KMS-11 (cell line): ENCODE data around the gene CAMK1.

Experiments used
- H2AFZ ChIP-seq: fragments of 200-600 bp; sonication (generic); 2 replicates; pipeline ENCODE4 v1.6.1; 2016; ENCODE audit warnings: antibody characterized with exemption, mixed run types, low read depth
- H3K27ac ChIP-seq: fragments of 200-600 bp; sonication (generic); 2 replicates; pipeline ENCODE4 v1.6.1; 2016; ENCODE audit warnings: mild to moderate bottlenecking, mixed run types
- H3K27me3 ChIP-seq: fragments of 200-600 bp; sonication (generic); 2 replicates; pipeline ENCODE4 v1.6.1; 2017; ENCODE audit warnings: mild to moderate bottlenecking, low read depth, mixed run types, moderate library complexity; ENCODE audit not compliant: insufficient read depth
- H3K36me3 ChIP-seq: fragments of 200-600 bp; sonication (generic); 2 replicates; pipeline ENCODE4 v1.6.1; 2017; ENCODE audit warnings: mild to moderate bottlenecking, mixed run types; ENCODE audit not compliant: insufficient read depth
- H3K4me1 ChIP-seq: fragments of 200-600 bp; sonication (generic); 2 replicates; pipeline ENCODE4 v1.6.1; 2016; ENCODE audit warnings: mild to moderate bottlenecking, low read depth, mixed run types; ENCODE audit not compliant: poor library complexity, severe bottlenecking
- H3K4me2 ChIP-seq: fragments of 200-600 bp; sonication (generic); 2 replicates; pipeline ENCODE4 v1.7.0; 2016; ENCODE audit warnings: mild to moderate bottlenecking, mixed run types
- H3K4me3 ChIP-seq: fragments of 200-600 bp; sonication (generic); IDR thresholded peaks from 2 replicates; pipeline ENCODE4 v1.6.1; 2017; ENCODE audit warnings: low read depth, low read length, mixed read lengths; ENCODE audit not compliant: insufficient read depth
- H3K79me2 ChIP-seq: fragments of 200-600 bp; sonication (generic); 2 replicates; pipeline ENCODE4 v1.6.1; 2016; ENCODE audit warnings: low read depth, mixed run types; ENCODE audit not compliant: insufficient read depth
- H3K9ac ChIP-seq: fragments of 200-600 bp; sonication (generic); 2 replicates; pipeline ENCODE4 v1.6.1; 2016; ENCODE audit warnings: mild to moderate bottlenecking, mixed run types
- H4K20me1 ChIP-seq: fragments of 200-600 bp; sonication (generic); 2 replicates; pipeline ENCODE4 v1.6.1; 2016; ENCODE audit warnings: mild to moderate bottlenecking, mixed run types; ENCODE audit not compliant: insufficient read depth
- CTCF ChIP-seq: fragments of 200-600 bp; sonication (generic); conservative IDR thresholded peaks from 2 replicates; pipeline ENCODE4 v1.6.1; 2017; ENCODE audit warnings: low read depth, mild to moderate bottlenecking, antibody characterized with exemption, low read length, moderate library complexity, mixed read lengths

Gene CAMK1

DNA sequence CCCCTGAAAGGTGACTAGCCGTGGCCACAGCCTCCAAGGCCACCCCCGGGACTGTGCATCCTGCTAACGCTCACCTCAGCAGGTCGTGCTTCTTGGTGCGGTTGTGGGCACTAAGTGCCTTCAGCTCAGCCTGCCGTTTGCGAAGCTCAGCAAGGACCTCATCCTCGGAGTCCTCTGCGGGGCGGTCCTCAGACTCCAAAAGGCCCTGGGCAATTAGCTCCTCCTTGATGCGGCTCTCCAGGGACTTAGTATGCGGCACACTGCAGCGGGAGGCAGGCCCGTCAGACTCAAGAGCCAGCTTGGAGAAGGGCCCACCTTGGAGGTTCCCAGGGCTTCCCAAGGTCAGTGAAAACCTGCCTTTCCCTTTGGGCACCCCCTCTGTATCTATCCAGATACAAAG is 14.2 kb upstream of the CAMK1 start:
- H2AFZ ChIP-seq, result no peak overlapping the region
- no peaks in the 10 kb centered on the region for H3K79me2 ChIP-seq
- H3K4me3 ChIP-seq, result no peak overlapping the region
- H3K36me3 ChIP-seq, result no peaks in the 10 kb centered on the region
- H3K9ac ChIP-seq, result no peak overlapping the region
- peaks cover 20% of the 10 kb centered on the region for H3K4me1 ChIP-seq
- H3K27ac ChIP-seq, result no peak overlapping the region
- no peak for TF ChIP-seq CTCF
- no peaks in the 10 kb centered on the region for H4K20me1 ChIP-seq
- no peak overlapping the region for H3K4me2 ChIP-seq
- H3K27me3 ChIP-seq, result no peaks in the 10 kb centered on the region

GRCh38 chr3:9782770-9783169 is 13.0 kb upstream of the CAMK1 start:
- Histone ChIP-seq H4K20me1 (no peaks in the 10 kb centered on the region), H3K9ac (no peak overlapping the region), H3K27me3 (no peaks in the 10 kb centered on the region), H3K27ac (no peak overlapping the region), H3K36me3 (no peaks in the 10 kb centered on the region), H2AFZ (no peak overlapping the region), H3K4me3 (no peak overlapping the region), H3K4me2 (no peak overlapping the region), H3K4me1 (peaks cover 20% of the 10 kb centered on the region), H3K79me2 (no peaks in the 10 kb centered on the region)
- no peak for TF ChIP-seq CTCF

DNA sequence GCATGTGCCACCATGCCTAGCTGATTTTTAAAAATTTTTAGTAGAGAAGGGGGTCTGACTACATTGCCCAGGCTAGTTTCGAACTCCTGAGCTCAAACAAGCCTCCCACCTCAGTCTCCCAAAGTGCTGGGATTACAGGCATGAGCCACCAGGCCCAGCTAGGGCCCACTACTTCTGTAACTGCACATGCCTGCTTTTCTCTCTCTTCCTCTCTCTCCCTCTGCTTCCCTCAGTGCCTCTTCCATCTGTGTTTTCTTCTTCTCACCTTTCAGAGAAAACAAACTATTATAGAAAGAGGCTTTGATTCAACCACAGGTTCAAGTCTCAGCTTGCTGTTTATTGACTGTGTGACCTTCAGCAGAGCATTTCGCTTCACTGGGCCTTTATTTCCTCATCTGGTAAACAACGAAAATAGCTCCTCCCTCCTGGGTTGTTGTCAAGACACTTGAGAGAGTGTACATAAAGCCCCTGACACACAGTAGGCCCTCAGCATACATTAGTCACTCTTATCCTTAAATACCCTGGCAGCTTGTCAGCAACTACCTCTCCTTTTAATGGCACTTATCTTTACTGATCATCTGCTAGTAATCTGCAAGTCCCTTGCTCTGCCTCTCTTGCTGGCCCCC is 12.3 kb upstream of the CAMK1 start:
- H3K27ac ChIP-seq, result no peak overlapping the region
- H3K79me2 ChIP-seq, result no peaks in the 10 kb centered on the region
- no peak overlapping the region for H3K4me3 ChIP-seq
- H3K36me3 ChIP-seq, result no peaks in the 10 kb centered on the region
- no peak for TF ChIP-seq CTCF
- no peaks in the 10 kb centered on the region for H3K27me3 ChIP-seq
- H2AFZ ChIP-seq, result no peak overlapping the region
- H3K9ac ChIP-seq, result no peak overlapping the region
- H4K20me1 ChIP-seq, result no peaks in the 10 kb centered on the region
- H3K4me2 ChIP-seq, result no peak overlapping the region
- peaks cover 20% of the 10 kb centered on the region for H3K4me1 ChIP-seq

DNA sequence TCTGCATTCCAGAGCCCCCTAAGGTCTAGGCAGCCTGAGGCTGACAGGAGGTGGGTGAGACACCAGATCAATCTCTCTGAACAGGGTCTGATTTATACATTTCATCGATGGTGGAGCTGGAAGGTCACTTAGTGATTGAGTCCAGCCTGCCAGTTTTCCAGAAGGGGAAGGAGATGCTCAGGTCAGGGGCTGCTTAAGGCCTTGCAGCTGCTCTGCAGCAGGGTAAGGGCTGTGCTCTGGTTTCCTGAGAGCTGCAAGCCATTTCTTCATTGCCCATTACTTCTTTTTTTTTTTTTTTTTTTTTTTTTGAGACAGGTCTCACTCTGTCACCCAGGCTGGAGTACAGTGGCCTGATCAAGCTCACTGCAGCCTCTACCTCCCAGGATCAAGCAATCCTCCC is 11.8 kb upstream of the CAMK1 start:
- H3K4me1 ChIP-seq, result peaks cover 20% of the 10 kb centered on the region
- no peaks in the 10 kb centered on the region for H4K20me1 ChIP-seq
- no peaks in the 10 kb centered on the region for H3K27me3 ChIP-seq
- H2AFZ ChIP-seq, result no peak overlapping the region
- H3K9ac ChIP-seq, result no peak overlapping the region
- no peaks in the 10 kb centered on the region for H3K79me2 ChIP-seq
- no peak overlapping the region for H3K27ac ChIP-seq
- no peak overlapping the region for H3K4me2 ChIP-seq
- TF ChIP-seq CTCF, result no peak
- H3K36me3 ChIP-seq, result no peaks in the 10 kb centered on the region
- H3K4me3 ChIP-seq, result no peak overlapping the region
